Measurements from ENCODE around the gene DNAH14.

DNA sequence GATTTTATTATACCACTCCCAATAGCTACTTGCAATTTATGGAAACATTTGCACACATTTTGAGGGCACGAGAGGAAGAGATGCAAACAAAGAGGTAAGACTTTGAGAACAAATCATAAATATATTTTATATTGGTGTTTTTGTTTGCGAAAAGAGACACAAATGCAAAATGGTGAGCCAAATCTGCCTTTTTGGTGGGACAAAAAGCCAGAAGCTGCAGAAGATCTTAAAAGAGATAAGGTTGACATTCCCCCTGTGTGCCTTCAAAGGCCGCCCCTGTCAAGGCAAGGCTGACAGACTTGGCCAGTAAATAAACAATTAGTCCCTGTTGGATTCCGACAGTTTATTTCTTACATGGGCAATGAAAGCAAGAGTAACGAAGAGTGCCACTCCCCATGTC, 375.5 kb downstream of the DNAH14 start:
- TF ChIP-seq POLR2A (IDR thresholded peaks at IDR 0.05; ENCODE audit: low read length) (no peak), RAD21 (conservative IDR thresholded peaks at IDR 0.05 in 1 of 2, IDR thresholded peaks at IDR 0.05 in 1 of 2) (no peak), ESRRA (IDR thresholded peaks at IDR 0.05; ENCODE audit: borderline replicate concordance, low read length) (no peak), KDM1A (IDR thresholded peaks at IDR 0.05; ENCODE audit: low read depth) (no peak), CEBPB (IDR thresholded peaks at IDR 0.05) (no peak), BHLHE40 (IDR thresholded peaks at IDR 0.05; ENCODE audit: low read depth, low read length) (no peak), EP300 (IDR thresholded peaks at IDR 0.05) (no peak), CHD2 (IDR thresholded peaks at IDR 0.05; ENCODE audit: low read length, partially characterized antibody) (no peak)
- TF ChIP-seq, protein P1, sequence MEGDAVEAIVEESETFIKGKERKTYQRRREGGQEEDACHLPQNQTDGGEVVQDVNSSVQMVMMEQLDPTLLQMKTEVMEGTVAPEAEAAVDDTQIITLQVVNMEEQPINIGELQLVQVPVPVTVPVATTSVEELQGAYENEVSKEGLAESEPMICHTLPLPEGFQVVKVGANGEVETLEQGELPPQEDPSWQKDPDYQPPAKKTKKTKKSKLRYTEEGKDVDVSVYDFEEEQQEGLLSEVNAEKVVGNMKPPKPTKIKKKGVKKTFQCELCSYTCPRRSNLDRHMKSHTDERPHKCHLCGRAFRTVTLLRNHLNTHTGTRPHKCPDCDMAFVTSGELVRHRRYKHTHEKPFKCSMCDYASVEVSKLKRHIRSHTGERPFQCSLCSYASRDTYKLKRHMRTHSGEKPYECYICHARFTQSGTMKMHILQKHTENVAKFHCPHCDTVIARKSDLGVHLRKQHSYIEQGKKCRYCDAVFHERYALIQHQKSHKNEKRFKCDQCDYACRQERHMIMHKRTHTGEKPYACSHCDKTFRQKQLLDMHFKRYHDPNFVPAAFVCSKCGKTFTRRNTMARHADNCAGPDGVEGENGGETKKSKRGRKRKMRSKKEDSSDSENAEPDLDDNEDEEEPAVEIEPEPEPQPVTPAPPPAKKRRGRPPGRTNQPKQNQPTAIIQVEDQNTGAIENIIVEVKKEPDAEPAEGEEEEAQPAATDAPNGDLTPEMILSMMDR (IDR thresholded peaks at IDR 0.05): no peak

All from A549 (cell line).